SIG-M5 treated with dmso at 0.1 percent for 504 hours (cell line): Measurements from ENCODE around the gene FTO.
"Not testable (repeated sequence)": the region's sequence is repeated elsewhere in the genome, so short reads cannot be mapped to it uniquely, and the experiment has no call there.

ENCODE experiments used
- DNase-seq: peaks from one replicate; lab custom pipeline; 2025; ENCODE audit not compliant: unreplicated experiment; lab: John Stamatoyannopoulos, UW

Gene FTO

GRCh38 chr16:53703590-53704444 is at the start of gene FTO, which contains the start of gene RPGRIP1L:
TSS of gene FTO (plus strand) at chr16:53704156.
TSS of gene RPGRIP1L (minus strand) at chr16:53703859. CDS start at chr16:53700723, 3,136 bp downstream.
- DNase-seq: peak; percentile 99

GRCh38 chr16:53654946-53655345 is 49.0 kb upstream of the FTO start:
- DNase-seq: no peak

DNA sequence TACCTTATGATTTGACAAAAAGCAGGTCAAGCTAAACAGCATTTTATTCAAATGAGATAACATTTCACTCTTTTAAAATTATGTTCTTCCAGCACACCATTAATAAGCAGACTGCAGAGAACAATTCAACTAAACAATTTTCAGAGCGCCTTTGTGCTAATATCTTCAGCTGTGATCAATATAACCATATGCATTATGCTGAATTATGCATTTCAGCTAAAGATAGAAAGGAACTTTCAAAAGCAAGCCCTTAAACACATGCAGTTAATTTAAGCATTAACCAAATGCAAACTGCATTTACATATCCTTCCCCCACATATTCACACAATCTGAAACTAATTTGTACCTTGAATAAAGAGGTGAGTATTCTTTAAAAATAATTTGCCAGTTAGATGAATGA is 41.9 kb upstream of the FTO start:
- DNase-seq: no peak

DNA sequence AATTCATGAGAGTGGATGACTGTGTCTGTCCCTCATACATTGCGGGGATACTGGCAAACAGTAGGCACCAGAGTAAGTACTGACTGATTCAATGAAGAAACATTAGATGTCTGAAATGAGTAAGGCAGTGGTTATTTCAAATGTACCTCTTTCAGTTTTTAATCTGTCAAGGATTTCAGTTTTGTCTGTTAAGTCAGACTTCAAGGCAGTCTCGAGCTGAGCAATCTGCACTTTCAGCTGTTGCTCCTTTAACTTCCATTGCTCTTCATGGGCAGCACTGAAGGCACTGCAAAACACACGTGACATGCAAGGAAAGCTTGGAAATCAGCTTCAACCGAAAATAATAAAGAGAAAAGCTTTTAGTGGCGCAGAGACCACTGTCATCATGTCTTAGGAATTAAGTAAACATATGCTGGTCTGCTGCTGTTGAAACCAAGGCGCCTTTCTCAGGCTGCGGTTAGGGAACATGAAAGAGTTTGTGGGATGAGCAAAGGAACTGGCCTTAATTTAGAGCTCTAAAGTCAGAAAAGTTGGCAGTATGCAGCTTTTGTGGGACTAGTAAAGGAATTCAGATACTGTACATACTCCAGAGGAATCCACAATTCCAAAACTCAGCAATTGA is 39.1 kb upstream of the FTO start:
- DNase-seq: no peak

DNA sequence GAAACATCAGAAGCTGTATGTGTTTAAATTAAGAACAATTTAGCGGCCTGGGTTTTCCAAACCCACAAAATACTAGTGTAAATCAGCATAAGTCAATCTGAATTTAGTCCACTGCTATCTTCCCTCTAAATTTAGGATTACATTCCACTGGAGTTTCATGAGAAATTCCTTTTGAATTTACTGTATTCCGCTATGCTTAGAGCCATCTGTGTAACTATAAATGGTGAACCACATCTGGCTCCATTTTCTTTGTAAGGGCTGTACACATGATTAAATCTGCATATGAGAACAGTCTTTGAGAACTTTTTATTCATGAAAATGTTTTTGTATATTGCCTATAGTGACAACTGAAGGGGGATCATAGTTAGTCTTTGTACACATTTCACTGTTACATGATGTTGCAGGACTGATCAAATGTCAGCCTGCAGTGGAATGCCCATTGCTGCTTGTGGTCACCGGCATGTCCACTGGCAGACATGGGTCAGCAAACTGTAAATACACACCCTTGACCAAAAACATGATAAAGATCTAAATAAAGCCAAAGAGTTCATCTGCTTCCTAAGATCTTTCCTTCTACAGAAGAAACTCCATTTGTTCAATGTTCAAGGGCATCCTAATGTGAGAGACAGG is 37.1 kb upstream of the FTO start:
- DNase-seq: no peak

DNA sequence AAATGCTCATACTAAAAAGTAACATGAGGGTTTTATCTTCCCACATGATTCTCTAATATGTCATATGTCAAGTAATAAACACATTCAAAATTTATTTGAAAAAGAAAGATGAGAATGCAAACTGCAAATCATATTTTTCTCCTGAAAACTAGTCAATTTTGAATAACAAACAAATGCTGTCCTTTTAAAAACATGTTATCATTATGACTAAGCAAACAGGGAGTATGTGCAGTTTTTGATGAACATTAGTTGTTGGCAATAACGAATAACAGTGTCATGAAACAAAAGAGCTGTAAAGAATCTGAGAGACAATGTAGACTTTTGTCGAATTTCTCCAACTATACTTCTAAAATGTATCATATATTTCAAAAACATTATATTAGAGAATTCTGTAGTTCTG is 35.1 kb upstream of the FTO start:
- no peak for DNase-seq

- DNase-seq: no peak
Observed at GRCh38 chr16:53672461-53672860, 31.5 kb upstream of the FTO start.

DNA sequence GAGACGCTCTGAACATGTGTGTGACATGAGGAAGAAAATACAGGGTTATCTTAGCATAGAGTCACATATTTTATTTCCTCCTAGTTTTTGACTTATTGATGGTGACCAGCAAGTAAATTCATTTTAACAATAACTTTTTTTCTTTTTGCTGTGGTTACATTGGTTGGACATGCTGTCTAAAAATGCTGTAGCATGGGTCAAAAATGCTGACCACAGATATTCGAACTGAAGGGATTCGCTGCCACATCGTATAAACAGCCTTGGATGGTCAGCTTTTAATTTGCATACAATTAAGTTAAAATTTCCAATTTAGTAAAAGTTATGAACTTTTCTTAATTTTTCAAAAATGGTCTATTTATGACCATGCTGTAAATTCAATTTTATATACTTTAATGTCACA is 30.8 kb upstream of the FTO start:
- no peak for DNase-seq

- no peak for DNase-seq
Observed at GRCh38 chr16:53678155-53678554, 25.8 kb upstream of the FTO start.

DNA sequence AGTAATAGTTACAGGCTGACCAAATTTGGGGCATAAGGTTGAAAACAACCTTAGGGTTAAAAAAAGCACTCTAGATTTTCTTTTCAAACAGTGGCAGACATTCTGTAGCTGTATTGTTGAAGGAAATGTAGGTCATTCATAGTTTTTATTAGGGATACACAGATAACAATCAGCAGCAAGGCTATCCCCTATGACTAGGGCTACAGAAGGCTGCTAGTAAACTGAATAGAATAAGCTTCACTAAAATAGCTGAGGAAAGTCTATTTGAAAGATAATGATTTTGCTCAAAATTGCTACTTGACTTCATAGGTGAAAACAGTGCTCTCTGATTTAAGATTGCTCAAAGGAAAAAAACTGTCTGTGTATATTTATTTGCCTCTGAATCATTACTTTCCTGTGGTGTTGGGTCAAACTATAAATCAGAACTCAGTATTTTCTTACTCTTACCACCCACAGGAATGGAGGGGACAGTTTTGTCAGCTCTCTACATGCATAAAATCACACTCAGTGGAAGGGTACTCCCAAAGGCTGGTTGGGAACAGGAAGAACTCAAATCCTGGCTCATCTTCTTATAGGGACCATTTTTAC is 25.1 kb upstream of the FTO start:
- no peak for DNase-seq

DNA sequence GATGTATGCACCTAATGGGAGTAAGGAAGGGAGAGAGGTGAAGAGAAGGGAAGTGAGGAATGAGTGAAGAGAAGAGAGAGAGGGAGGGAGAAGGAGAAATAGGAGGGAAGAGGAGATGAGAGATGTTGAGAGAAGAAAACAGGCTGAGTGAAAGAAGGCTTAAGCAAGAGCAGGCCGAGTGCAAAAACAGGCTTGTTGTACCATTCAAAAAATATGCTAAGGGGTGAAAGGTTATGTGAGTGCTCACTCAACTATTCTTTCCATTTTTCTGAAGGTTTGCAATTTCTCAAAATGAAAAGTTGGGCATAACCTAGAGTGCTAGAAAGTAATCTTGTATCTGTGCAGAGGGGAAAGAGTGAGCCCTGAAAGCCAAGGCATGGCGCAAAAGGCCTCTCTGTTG is 23.2 kb upstream of the FTO start:
- DNase-seq: no peak

GRCh38 chr16:53681354-53681753 is 22.6 kb upstream of the FTO start:
- DNase-seq: no peak

- not testable (repeated sequence) for DNase-seq
Observed at GRCh38 chr16:53685334-53685733, 18.6 kb upstream of the FTO start.

DNA sequence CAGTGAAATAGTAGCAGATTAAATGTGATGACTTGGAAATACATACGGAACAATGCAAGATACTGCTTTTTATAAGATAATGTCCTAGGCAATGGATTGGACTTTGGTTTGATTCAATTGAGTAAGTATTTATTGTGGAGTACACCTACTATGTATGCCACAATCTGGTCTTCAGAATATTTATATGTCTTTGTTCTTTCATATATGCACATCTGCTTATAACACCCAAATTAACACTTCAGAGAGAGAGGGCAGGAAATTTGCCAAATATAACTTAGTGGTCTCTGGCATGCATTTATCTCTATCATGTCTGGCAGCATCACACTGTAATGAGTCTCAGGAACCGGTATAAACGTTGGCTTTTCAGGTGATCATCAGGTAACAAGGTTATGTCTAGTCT is 17.2 kb upstream of the FTO start:
- DNase-seq: no peak

GRCh38 chr16:53689636-53690035 is 14.3 kb upstream of the FTO start:
- no peak for DNase-seq

DNA sequence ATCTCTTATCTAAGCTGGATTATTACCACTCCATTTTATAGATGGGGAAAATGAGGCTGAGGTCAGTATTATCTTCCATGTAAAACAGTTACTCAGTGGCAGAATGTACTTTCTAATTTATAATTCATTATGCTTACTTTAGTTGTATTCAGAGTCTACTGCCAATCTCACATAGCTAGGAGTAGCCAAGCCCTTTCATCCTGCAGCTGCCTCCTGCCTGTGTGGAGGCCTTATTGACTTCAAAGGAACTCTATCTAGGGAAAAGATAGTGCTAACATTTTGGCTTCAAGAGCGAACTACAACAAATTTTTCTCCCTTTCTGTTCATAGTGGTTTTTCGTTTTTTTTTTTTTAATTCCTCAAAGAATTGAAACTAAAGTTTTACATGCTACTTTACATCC is 13.2 kb upstream of the FTO start:
- DNase-seq: no peak

DNA sequence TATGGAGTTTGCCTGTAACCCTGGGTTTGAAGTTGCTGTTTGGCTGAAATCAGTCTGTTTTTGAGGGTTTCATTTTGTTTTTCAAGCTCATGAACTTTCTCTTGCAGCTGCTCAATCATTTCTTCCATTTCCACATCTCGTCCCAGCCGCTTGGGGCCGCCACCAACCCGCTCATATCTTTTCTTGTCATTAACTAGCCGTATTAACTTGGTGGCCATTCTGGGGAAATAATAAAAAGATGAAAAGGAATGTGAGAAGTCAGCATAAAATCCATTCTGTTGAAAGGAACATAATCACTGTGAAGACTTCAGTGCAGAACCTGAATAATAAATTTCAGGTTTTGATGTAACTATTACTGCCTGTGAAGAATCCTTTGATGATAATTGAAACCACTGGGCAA is 11.8 kb upstream of the FTO start:
- DNase-seq: no peak

DNA sequence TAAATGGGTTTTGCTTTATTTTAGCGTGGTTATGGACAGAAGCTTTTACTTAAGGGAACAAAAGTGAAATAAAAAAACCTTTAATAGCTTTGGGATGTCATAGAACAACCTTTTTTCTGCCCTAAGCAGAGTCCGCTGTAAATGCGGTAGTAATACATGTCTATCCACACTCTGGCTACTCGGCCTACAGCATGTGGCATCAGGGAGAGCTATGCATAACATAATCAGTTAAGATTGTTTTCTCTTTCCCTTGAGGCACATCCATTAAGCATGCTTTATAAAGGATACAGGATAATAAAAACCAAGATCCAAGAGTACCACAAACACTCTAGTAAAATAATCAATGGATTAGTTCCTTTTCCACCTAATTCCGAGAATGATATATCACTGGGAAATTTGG is 10.6 kb upstream of the FTO start:
- DNase-seq: no peak

GRCh38 chr16:53695070-53695469 is 8.9 kb upstream of the FTO start:
- DNase-seq: no peak

DNA sequence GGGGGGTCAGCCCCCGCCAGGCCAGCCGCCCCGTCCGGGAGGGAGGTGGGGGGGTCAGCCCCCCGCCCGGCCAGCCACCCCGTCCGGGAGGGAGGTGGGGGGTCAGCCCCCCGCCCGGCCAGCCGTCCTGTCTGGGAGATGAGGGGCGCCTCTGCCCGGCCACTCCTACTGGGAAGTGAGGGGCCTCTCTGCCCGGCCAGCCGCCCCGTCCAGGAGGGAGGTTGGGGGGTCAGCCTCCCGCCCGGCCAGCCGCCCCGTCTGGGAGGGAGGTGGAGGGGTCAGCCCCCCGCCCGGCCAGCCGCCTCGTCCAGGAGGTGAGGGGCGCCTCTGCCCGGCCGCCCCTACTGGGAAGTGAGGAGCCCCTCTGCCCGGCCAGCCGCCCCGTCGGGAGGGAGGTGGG is 5.7 kb upstream of the FTO start:
- DNase-seq: not testable (repeated sequence)

DNA sequence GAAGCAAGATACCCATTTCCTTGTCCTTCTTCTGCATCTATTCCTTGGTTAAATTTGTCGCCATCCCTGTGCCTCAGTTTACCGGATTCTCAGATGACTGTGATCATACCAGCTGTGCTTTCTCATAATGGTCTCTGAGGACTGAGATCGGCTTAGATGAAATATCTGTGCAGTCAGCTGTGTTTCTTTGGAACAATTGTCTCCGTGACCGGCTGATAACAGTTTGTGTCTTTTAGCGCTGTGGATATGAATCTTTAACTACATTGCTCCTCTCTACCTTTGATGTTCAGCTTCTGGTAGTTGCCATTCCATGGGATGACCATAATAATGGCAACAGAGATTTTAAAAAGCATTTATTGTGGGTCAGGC is 473 bp downstream of the FTO start:
- no peak for DNase-seq

DNA sequence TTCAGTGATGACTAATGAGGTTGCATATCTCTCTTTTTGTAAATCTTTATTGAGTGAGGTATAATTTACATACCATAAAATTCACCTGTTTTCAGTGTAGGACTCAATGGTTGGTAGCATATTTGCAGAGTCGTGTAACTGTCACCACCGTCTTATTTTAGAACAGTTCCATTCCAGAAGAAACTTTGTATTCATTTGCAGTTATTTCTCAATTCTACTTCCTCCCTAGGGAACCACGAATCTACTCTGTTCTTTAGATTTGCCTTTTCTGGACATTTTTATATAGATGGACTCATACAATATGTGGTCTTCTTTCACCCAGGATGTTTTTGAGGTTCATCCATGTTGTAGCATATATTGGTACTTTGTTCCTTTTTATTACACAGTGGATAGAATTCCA is 3.7 kb downstream of the FTO start:
- peak; percentile 25 for DNase-seq
